Endothelial cell of hepatic sinusoid (primary cell): ENCODE measurements around the gene RTP5.
"Not testable (repeated sequence)": the region's sequence is repeated elsewhere in the genome, so short reads cannot be mapped to it uniquely, and the experiment has no call there.

Source experiments
- in situ Hi-C: cut with HindIII; loops from 2 replicates; pipeline ENCODE4 v1.10.0; 2017; ENCODE audit warnings: low sequenced_read_pairs

RTP5 gene

GRCh38 chr2:241870081-241870541 lies 582 bp downstream of the RTP5 start:
- in situ Hi-C loops, result no loop called here

GRCh38 chr2:241870611-241871537 lies 1.3 kb downstream of the RTP5 start:
- in situ Hi-C loops, result no loop called here

GRCh38 chr2:241871538-241872312 lies 2.2 kb downstream of the RTP5 start:
- in situ Hi-C loops, result no loop called here

- in situ Hi-C loops, result no loop called here
These were observed 2.7 kb downstream of the RTP5 start for GRCh38 chr2:241872313-241872642.

GRCh38 chr2:241873081-241873802 lies 3.7 kb downstream of the RTP5 start:
- in situ Hi-C loops, result no loop called here

- in situ Hi-C loops, result no loop called here
These were observed 4.2 kb downstream of the RTP5 start for GRCh38 chr2:241873803-241874110.

- in situ Hi-C loops, result no loop called here
These were observed 4.9 kb downstream of the RTP5 start for GRCh38 chr2:241874277-241874925.

- in situ Hi-C loops, result not testable (repeated sequence)
These were observed 6.4 kb downstream of the RTP5 start for GRCh38 chr2:241875754-241876527.

GRCh38 chr2:241876528-241877196 lies 7.1 kb downstream of the RTP5 start:
- in situ Hi-C loops, result no loop called here

- in situ Hi-C loops, result no loop called here
These were observed 7.7 kb downstream of the RTP5 start for GRCh38 chr2:241877197-241877685.

- in situ Hi-C loops, result no loop called here
These were observed 8.8 kb downstream of the RTP5 start for GRCh38 chr2:241877989-241878970.

GRCh38 chr2:241879326-241879725 lies 9.8 kb downstream of the RTP5 start:
- in situ Hi-C loops, result no loop called here

- in situ Hi-C loops, result no loop called here
These were observed 11.0 kb downstream of the RTP5 start for GRCh38 chr2:241880311-241881073.

GRCh38 chr2:241882091-241882625 lies 12.6 kb downstream of the RTP5 start:
- in situ Hi-C loops, result no loop called here

- in situ Hi-C loops, result no loop called here
These were observed 15.4 kb downstream of the RTP5 start for GRCh38 chr2:241884951-241885290.

- in situ Hi-C loops, result no loop called here
These were observed 15.9 kb downstream of the RTP5 start for GRCh38 chr2:241885291-241885945.
